ENCODE results near the gene MARS1. TPM values are rescaled to one million over a fixed set of nuclear protein-coding genes. Genes with fewer than 3 reads are reported as not detected.
A peak's percentile ranks its signal among the peaks of the same experiment; 100 is the strongest.
"Not testable (repeated sequence)": the region's sequence is repeated elsewhere in the genome, so short reads cannot be mapped to it uniquely, and the experiment has no call there.

The MARS1 gene
- total RNA-seq, 1 donor from 2014 or later: 71.1 TPM

DNA sequence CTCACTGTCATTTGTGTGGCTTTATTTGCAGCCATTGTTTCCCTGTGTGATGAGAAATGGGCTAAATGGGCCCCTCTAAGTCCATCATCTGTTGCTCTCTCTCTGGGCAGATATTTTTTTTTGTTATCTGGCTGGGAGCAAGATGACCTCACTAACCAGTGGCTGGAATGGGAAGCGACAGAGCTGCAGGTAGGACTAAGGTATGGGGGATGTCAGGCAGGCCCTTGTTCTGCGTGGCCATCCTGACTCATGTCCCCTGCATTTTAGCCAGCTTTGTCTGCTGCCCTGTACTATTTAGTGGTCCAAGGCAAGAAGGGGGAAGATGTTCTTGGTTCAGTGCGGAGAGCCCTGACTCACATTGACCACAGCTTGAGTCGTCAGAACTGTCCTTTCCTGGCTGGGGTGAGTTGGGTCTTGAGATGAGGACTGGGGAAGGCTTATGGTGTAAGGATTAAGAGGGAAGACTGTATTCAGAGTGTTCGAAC is 1.3 kb downstream of the MARS1 start:
- no peak for DNase-seq (ENCODE audit: low spot score)
- ATAC-seq: no peak

- ATAC-seq (no peak), DNase-seq (ENCODE audit: low spot score) (no peak)
Measured at GRCh38 chr12:57490126-57490525, 2.3 kb downstream of the MARS1 start.

DNA sequence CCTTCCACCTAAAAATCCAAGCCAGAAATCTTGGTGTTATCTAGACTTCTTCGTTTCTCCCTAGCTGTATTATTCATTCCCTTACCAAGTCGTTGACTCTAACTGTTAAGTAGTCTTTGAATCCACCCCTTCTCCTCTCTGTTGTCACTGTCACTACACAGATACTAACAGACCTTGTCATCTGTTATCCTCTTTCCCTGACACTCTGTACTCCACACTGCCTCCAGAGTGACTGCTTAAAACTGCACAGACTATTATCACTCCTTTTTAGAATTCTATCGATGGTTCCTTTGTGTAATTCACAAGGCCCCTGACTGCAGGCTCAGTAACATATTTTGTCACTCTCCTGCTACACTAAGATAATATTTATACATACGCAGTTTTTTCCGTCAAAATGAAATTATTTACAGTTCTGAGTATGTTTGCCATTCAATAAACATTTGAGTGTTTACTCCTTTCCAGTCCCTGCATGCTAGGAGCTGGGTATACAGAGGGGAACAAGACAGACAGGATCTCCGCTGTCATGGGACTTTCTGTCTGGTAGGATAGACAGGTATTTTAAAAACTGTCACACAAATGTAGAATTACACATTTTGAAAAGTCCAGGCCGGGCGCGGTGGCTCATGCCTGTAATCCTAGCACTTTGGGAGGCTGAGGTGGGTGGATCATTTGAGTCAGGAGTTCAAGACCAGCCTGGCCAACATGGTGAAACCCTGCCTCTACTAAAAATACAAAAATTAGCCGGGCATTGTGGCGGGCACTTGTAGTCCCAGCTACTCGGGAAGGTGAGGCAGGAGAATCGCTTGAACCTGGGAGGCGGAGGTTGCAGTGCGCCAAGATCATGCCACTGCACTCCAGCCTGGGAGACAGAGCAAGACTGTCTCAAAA is 3.8 kb downstream of the MARS1 start:
- ATAC-seq (no peak), DNase-seq (ENCODE audit: low spot score) (no peak)

DNA sequence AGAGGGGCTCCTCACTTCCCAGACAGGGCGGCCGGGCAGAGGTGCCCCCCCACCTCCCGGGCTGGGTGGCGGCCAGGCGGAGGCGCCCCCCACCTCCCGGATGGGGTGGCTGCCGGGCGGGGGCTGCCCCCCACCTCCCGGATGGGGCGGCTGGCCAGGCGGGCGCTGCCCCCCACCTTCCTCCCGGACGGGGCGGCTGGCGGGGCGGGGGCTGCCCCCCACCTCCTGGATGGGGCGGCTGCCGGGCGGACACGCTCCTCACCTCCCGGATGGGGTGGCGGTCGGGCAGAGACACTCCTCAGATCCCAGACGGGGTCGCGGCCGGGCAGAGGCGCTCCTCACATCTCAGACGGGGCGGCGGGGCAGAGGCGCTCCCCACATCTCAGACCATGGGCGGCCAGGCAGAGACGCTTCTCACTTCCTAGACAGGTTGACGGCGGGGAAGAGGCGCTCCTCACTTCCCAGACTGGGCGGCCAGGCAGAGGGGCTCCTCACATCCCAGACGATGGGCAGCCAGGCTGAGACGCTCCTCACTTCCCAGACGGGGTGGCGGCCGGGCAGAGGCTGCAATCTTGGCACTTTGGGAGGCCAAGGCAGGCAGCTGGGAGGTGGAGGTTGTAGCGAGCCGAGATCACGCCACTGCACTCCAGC is 7.3 kb downstream of the MARS1 start:
- ATAC-seq; DNase-seq (ENCODE audit: low spot score): not testable (repeated sequence)

GRCh38 chr12:57496822-57497221 is 9.0 kb downstream of the MARS1 start:
- ATAC-seq: peak; percentile 24

DNA sequence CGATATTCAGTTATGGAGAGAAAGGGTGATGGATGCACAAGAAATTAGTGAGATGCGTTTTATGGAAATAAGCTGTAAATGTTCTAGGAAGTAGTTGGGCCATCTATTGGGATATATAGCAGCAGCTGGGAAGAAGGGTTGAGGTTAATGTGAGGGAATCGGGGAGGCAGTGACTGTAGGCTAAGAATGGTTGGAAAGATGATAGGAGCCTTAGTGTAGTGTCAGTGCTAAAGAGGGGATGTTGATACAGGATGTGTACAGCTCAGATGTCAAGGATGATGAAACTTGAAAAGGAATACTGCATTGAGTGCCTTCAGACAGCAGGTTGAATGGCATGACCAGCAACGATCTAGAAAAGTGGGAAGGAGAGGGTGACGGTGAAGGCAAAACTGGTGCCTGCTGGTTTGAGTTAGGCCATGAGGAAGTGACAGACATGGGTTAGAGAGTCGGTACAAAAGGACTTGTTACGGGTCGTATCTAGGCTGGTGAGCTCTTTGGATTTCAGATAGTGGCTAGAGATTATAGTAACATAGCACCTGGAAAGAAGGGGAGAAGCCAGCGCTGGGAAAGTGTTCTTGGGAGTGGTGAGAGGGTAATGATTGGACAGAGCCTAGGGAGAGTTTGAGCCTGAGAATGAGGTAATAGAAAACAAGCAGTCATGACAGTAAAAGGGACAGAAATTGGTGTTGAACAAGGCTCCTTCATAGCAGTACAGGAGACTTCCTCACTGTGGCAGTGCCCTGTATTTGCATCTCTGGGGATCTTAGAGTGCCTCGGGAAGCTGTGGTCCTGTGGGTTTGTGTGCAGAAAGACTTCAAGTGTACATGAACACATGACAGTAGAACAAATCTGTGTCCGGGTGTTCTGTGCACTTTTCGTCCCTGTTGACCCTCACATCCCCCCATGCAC is 9.6 kb downstream of the MARS1 start:
- DNase-seq (ENCODE audit: low spot score) (no peak), ATAC-seq (no peak)

More at GRCh38 chr12:57496822-57497221, 9.0 kb downstream of the MARS1 start:
- DNase-seq (ENCODE audit: low spot score): no peak

GRCh38 chr12:57498132-57498502 is 10.2 kb downstream of the MARS1 start:
- DNase-seq (ENCODE audit: low spot score) (no peak), ATAC-seq (no peak)

DNA sequence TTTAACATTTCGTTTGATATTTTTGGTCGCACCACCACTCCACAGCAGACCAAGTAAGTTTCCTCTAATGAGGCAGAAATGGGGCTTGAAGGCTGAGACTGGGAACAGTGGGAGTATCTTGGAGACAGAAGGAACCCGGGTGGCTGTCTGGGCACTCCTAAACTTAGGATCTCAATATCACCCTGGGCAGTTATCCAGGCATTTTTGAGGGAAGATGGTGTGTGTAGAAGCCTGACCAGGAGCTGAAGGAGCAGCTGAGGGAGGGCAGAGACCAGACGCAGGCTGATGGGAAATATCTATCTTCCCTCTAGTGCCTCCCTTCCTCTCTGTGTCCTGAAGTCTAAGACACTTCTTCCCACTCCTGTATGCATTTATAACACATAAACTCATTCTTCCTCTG is 10.7 kb downstream of the MARS1 start:
- DNase-seq (ENCODE audit: low spot score) (no peak), ATAC-seq (no peak)

DNA sequence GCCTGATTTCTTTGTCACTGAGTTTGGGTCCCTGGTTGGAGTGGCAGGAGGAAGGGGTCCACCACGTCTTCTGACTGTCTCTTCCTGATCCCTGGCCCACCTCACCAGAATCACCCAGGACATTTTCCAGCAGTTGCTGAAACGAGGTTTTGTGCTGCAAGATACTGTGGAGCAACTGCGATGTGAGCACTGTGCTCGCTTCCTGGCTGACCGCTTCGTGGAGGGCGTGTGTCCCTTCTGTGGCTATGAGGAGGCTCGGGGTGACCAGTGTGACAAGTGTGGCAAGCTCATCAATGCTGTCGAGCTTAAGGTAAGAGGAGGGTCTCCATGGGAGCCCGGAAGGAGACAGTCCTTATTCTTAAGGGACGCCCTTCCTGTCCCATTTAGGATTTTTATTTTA is 12.3 kb downstream of the MARS1 start:
- DNase-seq (ENCODE audit: low spot score) (no peak), ATAC-seq (no peak)

- ATAC-seq; DNase-seq (ENCODE audit: low spot score): not testable (repeated sequence)
Measured at GRCh38 chr12:57502311-57502969, 14.6 kb downstream of the MARS1 start.

DNA sequence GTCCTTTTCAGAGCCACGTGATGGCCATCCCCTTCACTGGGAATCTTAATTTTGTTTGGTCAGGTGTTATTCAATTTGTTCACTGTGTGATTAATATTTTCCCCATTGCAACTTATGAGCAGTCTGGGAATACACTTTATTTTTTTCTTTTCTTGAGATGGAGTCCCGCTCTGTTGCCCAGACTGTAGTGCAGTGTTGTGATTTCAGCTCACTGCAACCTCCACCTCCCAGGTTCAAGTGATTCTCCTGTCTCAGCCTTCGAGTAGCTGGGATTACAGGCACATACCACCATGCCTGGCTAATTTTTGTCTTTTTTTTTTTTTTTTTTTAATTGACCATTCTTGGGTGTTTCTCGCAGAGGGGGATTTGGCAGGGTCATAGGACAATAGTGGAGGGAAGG is 18.7 kb downstream of the MARS1 start:
- not testable (repeated sequence) for ATAC-seq; DNase-seq (ENCODE audit: low spot score)

DNA sequence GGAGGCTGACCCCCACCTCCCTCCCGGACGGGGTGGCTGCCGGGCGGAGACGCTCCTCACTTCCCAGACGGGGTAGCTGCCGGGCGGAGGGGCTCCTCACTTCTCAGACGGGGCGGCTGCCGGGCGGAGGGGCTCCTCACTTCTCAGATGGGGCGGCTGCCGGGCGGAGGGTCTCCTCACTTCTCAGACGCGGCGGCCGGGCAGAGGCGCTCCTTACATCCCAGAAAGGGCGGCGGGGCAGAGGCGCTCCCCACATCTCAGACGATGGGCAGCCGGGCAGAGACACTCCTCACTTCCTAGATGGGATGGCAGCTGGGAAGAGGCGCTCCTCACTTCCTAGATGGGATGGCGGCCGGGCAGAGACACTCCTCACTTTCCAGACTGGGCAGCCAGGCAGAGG is 19.9 kb downstream of the MARS1 start:
- not testable (repeated sequence) for DNase-seq (ENCODE audit: low spot score); ATAC-seq

DNA sequence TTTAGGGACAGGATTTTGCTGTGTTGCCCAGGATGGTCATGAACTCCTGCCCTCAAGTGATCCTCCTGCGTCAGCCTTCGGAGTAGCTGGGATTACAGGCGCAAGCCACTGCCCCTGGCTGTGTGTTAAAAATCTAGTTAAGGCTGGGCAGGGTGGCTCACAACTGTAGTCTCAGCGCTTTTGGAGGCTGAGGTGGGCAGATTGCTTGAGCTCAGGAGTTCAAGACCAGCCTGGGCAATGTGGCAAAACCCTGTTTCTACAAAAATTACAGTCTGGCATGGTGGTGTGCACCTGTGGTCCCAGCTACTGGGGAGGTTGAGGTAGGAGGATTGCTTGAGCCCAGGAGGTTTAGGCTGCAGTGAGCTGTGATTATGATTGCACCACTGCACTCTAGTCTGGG is 23.3 kb downstream of the MARS1 start:
- no peak for DNase-seq (ENCODE audit: low spot score)
- ATAC-seq: no peak

GRCh38 chr12:57511588-57512325 is 23.9 kb downstream of the MARS1 start:
- DNase-seq (ENCODE audit: low spot score): no peak
- ATAC-seq: peak; percentile 19

DNA sequence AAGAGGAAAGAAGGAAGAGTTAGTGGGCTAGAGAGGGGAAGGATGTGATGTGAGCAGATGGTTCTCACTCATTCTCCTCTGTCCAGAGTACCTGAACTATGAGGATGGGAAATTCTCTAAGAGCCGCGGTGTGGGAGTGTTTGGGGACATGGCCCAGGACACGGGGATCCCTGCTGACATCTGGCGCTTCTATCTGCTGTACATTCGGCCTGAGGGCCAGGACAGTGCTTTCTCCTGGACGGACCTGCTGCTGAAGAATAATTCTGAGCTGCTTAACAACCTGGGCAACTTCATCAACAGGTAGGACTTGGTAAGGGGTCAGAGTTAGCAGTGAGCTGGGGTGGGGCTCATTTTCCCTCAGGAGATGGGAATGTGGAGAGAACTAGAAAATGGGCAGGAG is 24.8 kb downstream of the MARS1 start:
- DNase-seq (ENCODE audit: low spot score): no peak
- ATAC-seq: no peak

DNA sequence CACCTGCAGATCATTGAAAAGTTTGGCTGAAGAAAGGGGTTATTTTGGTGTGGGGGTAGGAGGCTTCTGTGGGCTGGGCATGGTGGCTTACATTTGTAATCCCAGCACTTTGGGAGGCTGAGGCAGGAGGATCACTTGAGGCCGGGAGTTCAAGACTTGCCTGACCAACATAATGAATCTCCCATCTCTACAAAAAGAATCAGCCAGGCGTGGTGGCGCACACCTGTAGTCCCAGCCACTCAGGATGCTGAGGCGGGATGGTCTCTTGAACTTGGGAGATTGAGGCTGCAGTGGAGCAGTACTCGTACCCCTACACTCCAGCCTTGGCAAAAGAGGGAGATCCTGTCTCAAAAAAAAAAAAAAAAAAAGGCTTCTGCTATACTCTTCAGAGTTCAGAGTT is 25.4 kb downstream of the MARS1 start:
- no peak for ATAC-seq
- no peak for DNase-seq (ENCODE audit: low spot score)

DNA sequence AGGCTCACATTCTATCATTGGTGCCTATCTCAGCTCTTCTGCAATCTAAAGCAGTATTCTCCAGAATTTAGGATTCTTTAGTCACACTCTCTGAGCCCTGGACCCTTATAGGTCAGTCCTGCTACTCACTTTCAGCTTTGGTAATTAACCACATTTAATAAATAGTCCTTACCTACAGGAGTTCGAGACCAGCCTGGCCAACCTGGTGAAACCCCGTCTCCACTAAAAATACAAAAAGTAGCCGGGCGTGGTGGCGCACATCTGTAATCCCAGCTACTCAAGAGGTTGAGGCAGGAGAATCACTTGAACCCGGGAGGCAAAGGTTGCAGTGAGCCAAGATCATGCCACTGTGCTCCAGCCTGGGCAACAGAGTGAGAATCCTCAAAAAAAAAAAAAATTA is 25.8 kb downstream of the MARS1 start:
- DNase-seq (ENCODE audit: low spot score); ATAC-seq: not testable (repeated sequence)

GRCh38 chr12:57514246-57514645 is 26.4 kb downstream of the MARS1 start:
- not testable (repeated sequence) for DNase-seq (ENCODE audit: low spot score); ATAC-seq

- ATAC-seq: no peak
Measured at GRCh38 chr12:57514720-57515407, 27.0 kb downstream of the MARS1 start.

More at GRCh38 chr12:57514720-57515407, 27.0 kb downstream of the MARS1 start:
- DNase-seq (ENCODE audit: low spot score): no peak
